ENCODE results near the gene AP2A2.
A peak's percentile ranks its signal among the peaks of the same experiment; 100 is the strongest.

Gene AP2A2

GRCh38 chr11:897253-898142 is 28.2 kb upstream of the AP2A2 start:
- no peak for TF ChIP-seq CTCF (conservative IDR thresholded peaks at IDR 0.05; ENCODE audit: low read depth)
- ChIA-PET CTCF (interaction anchor here (0.6 to 1.6 kb wide), 7 partner anchors 10 to 154 kb away, joined by 3 to 5 read pairs (median 3); no protein-coding TSS in a partner anchor), POLR2A (ENCODE audit: low non-redundant PET) (no interaction called here)
- peak overlapping the region; percentile 6; the same call in 1 of the 2 replicates for H3K27ac ChIP-seq
- no peak for DNase-seq (ENCODE audit: low spot score)

- ChIA-PET POLR2A (ENCODE audit: low non-redundant PET) (no interaction called here), CTCF (interaction anchor here (0.6 to 1.6 kb wide), 6 partner anchors 10 to 153 kb away, joined by 3 to 5 read pairs (median 4); no protein-coding TSS in a partner anchor)
- peak; percentile 18 for DNase-seq (ENCODE audit: low spot score)
- peak overlapping the region; percentile 6; the same call in 1 of the 2 replicates for H3K27ac ChIP-seq
- TF ChIP-seq CTCF (conservative IDR thresholded peaks at IDR 0.05; ENCODE audit: low read depth), result peak; percentile 31; the same call in 1 of the 2 replicates
Observed at GRCh38 chr11:898143-898511, 27.5 kb upstream of the AP2A2 start.

- CTCF ChIA-PET, result interaction anchor here (0.7 to 1.6 kb wide), 4 partner anchors 9 to 152 kb away, joined by 3 to 5 read pairs (median 4); no protein-coding TSS in a partner anchor
Observed at GRCh38 chr11:898540-899190, 27.0 kb upstream of the AP2A2 start.

GRCh38 chr11:899724-900123 is 25.9 kb upstream of the AP2A2 start:
- ChIA-PET POLR2A (ENCODE audit: low non-redundant PET) (no interaction called here), CTCF (no interaction called here)
- TF ChIP-seq CTCF (conservative IDR thresholded peaks at IDR 0.05; ENCODE audit: low read depth), result no peak
- H3K27ac ChIP-seq, result no peak overlapping the region
- no peak for DNase-seq (ENCODE audit: low spot score)

More at GRCh38 chr11:898540-899190, 27.0 kb upstream of the AP2A2 start:
- 0 out of 2 replicates have a peak, but pooled peaks have one; percentile 3 for TF ChIP-seq CTCF (conservative IDR thresholded peaks at IDR 0.05; ENCODE audit: low read depth)
- DNase-seq (ENCODE audit: low spot score), result no peak
- no peak overlapping the region for H3K27ac ChIP-seq
- POLR2A ChIA-PET (ENCODE audit: low non-redundant PET), result no interaction called here

GRCh38 chr11:900545-900944 is 25.1 kb upstream of the AP2A2 start:
- DNase-seq (ENCODE audit: low spot score), result no peak
- POLR2A ChIA-PET (ENCODE audit: low non-redundant PET), result no interaction called here
- CTCF ChIA-PET, result no interaction called here
- TF ChIP-seq CTCF (conservative IDR thresholded peaks at IDR 0.05; ENCODE audit: low read depth), result no peak
- no peak overlapping the region for H3K27ac ChIP-seq

GRCh38 chr11:901452-902061 is 24.1 kb upstream of the AP2A2 start:
- POLR2A ChIA-PET (ENCODE audit: low non-redundant PET), result no interaction called here
- DNase-seq (ENCODE audit: low spot score), result no peak
- H3K27ac ChIP-seq, result no peak overlapping the region
- CTCF ChIA-PET, result no interaction called here
- TF ChIP-seq CTCF (conservative IDR thresholded peaks at IDR 0.05; ENCODE audit: low read depth), result no peak

All from RWPE1 (cell line).